GM19438 (cell line): ENCODE measurements around the gene PHLDB2.

ENCODE experiments used
- ATAC-seq: cut with Tn5 transposase; IDR thresholded peaks from one replicate; pipeline ENCODE4 v1.9.1; 2021; ENCODE audit warnings: low read depth; ENCODE audit not compliant: unreplicated experiment

PHLDB2 gene

DNA sequence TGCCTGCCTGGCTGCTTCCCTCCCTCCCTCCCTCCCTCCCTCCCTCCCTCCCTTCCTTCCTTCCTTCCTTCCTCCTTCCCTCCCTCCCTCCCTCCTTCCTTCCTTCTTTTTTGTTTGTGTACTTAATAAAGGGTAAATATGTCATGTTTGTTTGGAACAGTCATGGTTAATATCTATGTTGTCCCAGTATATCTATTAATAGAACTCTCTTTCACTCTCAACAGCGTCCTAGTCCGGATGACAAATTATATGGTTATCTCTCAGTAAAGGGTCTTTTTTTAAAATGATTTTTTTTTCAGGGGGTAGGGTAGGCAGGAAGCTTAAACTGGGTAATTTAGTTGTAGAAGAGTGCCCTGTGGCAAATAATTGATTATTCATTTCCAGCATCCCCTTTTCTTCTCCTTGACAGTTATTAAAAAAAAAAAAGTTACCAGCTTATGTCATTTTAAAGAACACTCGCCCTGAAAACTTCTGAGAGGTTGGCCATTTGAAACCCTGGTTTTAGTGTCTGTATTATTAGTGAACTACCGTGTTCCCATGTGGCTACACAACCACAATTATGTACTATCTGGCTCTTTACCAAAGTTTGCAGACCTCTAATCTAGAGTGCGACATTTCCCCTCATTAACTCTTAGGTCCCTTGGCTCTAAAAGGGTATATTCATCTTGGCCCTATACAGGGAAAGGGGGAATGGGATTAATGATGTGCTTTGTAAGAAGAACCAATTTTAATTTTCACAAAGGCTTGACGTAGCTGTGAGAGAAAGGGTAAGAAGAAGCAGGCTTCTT is 153.3 kb downstream of the PHLDB2 start:
- no peak for ATAC-seq

GRCh38 chr3:112013058-112013783 is 154.2 kb downstream of the PHLDB2 start:
- peak; percentile 83 for ATAC-seq

DNA sequence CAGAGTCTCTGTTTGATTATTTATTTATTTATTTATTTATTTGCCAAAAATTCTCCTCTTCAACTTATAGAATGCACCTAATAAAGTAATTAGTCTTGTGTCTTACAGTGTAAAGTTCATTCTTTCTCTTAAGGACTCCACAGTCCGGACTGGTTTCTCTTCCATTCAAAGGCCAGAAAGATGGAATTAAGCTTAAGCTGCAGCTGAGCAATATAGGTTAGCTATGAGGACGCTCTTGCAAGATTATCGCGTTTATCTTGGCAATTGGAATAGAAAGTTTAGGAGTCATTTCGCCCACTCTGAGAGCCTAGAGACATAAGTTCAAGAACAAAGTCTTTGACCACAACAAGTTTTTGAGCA is 154.7 kb downstream of the PHLDB2 start:
- ATAC-seq: peak; percentile 23

- ATAC-seq: no peak
These were observed 158.0 kb downstream of the PHLDB2 start for GRCh38 chr3:112017091-112017490.

DNA sequence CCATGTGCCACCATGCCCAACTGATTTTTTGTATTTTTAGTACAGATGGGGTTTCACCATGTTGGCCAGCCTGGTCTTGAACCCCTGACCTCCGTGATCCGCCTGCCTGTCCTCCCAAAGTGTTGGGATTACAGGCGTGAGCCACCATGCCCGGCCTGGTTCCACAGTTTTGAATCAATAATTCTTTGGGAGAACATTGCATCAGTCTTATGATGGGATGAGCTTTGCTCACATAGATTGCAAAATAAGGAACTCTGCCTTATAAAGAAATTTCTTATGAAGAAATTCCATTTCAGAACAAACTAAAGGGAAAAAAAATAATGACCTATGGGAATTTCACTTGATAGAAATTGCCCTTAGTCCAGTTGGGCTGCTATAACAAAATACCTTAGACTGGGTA is 159.6 kb downstream of the PHLDB2 start:
- ATAC-seq: no peak

DNA sequence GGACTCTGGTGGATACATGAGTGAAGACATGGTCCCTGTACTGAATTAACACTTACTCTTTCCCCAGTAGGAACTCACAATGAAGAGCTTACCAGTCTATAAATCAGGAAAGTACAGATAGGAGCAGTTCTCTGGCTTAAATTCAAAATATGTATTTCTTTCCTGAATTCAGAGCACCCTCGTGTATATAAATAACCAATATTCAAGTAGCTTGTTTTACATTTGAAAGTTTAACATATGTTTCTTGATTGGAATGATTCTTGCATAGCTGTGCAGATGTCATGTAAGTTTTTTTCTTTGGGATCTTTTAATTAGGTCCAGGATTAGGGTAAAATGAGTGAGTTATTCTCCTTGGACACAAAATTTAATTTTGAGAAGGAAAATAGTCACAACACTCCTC is 160.7 kb downstream of the PHLDB2 start:
- no peak for ATAC-seq

GRCh38 chr3:112020674-112021085 is 161.6 kb downstream of the PHLDB2 start:
- no peak for ATAC-seq
